Body of pancreas (tissue), 4 donors: ENCODE data around the gene AUNIP. TPM values are rescaled to one million over a fixed set of nuclear protein-coding genes. Genes with fewer than 3 reads are reported as not detected.

ENCODE experiments used
- ATAC-seq: fragments of 150-250 bp; one replicate; pipeline ENCODE4 v1.9.1; 2016
- DNase-seq, 4 donors: peaks; one replicate each; pipeline ENCODE4 v3.0.0-alpha.2; 2019
- H3K27ac ChIP-seq, 4 donors: fragments of 200-600 bp; sonication (generic); 1 replicate in 3 of 4; 2 replicates in 1 of 4; pipeline versions ENCODE4 v1.5.1 to v1.6.1; 2016 to 2019; ENCODE audit warnings: mild to moderate bottlenecking in 1 of 4, mixed read lengths in 1 of 4, moderate library complexity in 1 of 4
- H3K27me3 ChIP-seq, 2 donors: fragments of 200-600 bp; sonication (generic); one replicate each; pipeline ENCODE4 v1.6.0; 2016; ENCODE audit warnings: mild to moderate bottlenecking in 1 of 2
- H3K36me3 ChIP-seq, 2 donors: fragments of 200-600 bp; sonication (generic); replicated peaks in 1 of 2; 2 replicates each; pipeline ENCODE4 v1.5.1; 2016; ENCODE audit warnings: low read depth in 2 of 2; ENCODE audit not compliant: insufficient read depth in 1 of 2
- H3K4me1 ChIP-seq: fragments of 200-600 bp; sonication (generic); one replicate; pipeline ENCODE4 v1.6.0; 2016
- H3K4me3 ChIP-seq, 2 donors: fragments of 200-600 bp; sonication (generic); 1 replicate in 1 of 2; 2 replicates in 1 of 2; pipeline ENCODE4 v1.5.1; 2016 to 2019
- H3K9me3 ChIP-seq, 3 donors: fragments of 200-600 bp; sonication (generic); 1 replicate in 2 of 3; 2 replicates in 1 of 3; pipeline ENCODE4 v1.5.1; 2016
- CTCF ChIP-seq, 7 experiments: fragments of 450-650 bp in 4 of 7; fragments of 200-600 bp in 3 of 7; sonication (generic) in 3 of 7; IDR thresholded peaks; one replicate each; pipeline ENCODE4 v1.5.1; 2016 to 2019; ENCODE audit warnings: antibody characterized with exemption in 7 of 7
- POLR2A ChIP-seq, 3 donors: fragments of 450-650 bp; IDR thresholded peaks; one replicate each; pipeline ENCODE4 v1.6.1; 2016; ENCODE audit warnings: antibody characterized with exemption in 3 of 3, mild to moderate bottlenecking in 2 of 3
- WGBS, 2 donors: methylation state at CpG; one replicate each; pipeline ENCODE4 v1.1.5; 2017; 5-methylcytosine and 5-hydroxymethylcytosine counted together
- intact Hi-C: fragments of 100-400 bp; cut with DNase I; formaldehyde crosslinking; loops from one replicate; pipeline ENCODE4 v1.15.1; 2023
- total RNA-seq, 2 donors: library from RNA; depleted of rRNA; stranded (reverse); fragments of >200 nt; gene quantifications; one replicate each; pipeline ENCODE4 v1.1.0, GENCODE V29; 2016

Gene AUNIP
- total RNA-seq, 2 donors from 2014 or later = not detected

DNA sequence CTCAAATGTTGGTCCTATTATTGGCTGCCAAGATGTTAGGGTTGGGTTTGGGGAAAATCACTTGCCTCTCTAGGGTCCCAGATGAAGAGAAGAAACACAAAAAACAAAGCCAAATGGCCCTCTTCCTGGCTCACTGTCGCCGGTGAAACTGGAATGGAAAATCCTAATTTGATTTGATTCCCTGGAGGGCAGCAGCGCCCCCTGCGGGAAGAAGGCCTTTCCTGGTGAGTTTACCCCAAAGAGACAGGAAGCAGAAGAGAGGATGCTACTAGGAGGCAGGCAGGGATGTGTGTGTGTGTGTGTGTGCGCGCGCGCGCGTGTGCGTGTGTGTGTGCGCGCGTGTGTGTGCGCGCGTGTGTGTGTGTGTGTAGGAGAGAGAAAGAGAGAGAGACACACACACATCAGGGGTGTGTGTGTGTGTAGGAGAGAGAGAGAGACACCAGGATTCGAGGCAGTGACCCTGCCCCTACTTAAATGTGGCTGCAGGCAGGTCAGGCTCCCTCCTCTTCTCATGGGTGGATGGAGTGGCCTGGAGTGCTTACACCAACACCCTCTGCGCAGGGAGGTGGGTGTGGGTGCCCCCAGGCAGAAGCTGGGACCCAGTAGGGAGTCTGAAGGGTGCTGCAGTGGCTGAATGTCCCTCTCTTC is 62.3 kb downstream of the AUNIP start:
- ATAC-seq (peak; percentile 71), DNase-seq (peak; percentile 88 to 95 (median 91))
- Histone ChIP-seq H3K4me1 (peaks cover 44% of the 10 kb centered on the region), H3K4me3 (no peak overlapping the region), H3K27me3 (no peaks in the 10 kb centered on the region), H3K27ac (peak overlapping the region; percentile 55 to 78 (median 66)), H3K36me3 (no peaks in the 10 kb centered on the region), H3K9me3 (no peaks in the 10 kb centered on the region)
- TF ChIP-seq CTCF (IDR thresholded peaks at IDR 0.05) (peak; percentile 72 to 97 (median 94)), POLR2A (IDR thresholded peaks at IDR 0.05) (peak in 1 of 3 donors; percentile 1)
- intact Hi-C loops = no loop called here
- WGBS, 2 donors = 4 to 9% methylated on average over 18 to 19 of the region's 19 CpGs

GRCh38 chr1:25795946-25796810 is 63.1 kb downstream of the AUNIP start:
- no peak overlapping the region for H3K4me3 ChIP-seq
- WGBS, 2 donors = 52 to 60% methylated on average over 22 of the region's 22 CpGs
- DNase-seq (peak; percentile 72 to 86 (median 84)), ATAC-seq (peak; percentile 73)
- no peak for TF ChIP-seq CTCF (IDR thresholded peaks at IDR 0.05)
- no peak for TF ChIP-seq POLR2A (IDR thresholded peaks at IDR 0.05)
- H3K9me3 ChIP-seq = no peaks in the 10 kb centered on the region
- H3K27me3 ChIP-seq = no peaks in the 10 kb centered on the region
- peaks cover 37% of the 10 kb centered on the region for H3K4me1 ChIP-seq
- H3K36me3 ChIP-seq = no peaks in the 10 kb centered on the region
- peak overlapping the region; percentile 55 to 78 (median 66) for H3K27ac ChIP-seq
- intact Hi-C loops = no loop called here

DNA sequence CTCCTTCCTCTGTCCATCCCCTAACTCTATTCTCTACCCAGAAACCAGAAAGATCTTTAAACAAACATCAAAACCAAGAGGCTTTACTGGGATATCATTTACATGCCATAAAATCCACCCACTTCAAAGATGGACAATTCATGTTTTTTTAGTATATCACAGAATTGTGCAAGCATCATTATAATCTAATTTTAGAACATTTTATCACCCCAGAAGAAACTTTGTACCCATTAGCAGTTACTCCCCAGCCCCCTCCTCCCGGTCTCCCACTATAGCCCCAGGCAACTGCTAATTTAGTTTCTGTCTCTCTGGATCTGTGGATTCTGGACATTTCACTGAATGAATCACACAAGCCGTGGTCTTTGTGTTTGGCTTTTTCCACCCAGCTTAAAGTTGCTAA is 64.0 kb downstream of the AUNIP start:
- no peak overlapping the region for H3K27ac ChIP-seq
- TF ChIP-seq POLR2A (IDR thresholded peaks at IDR 0.05) (no peak), CTCF (IDR thresholded peaks at IDR 0.05) (no peak)
- H3K36me3 ChIP-seq = no peaks in the 10 kb centered on the region
- intact Hi-C loops = no loop called here
- peaks cover 29% of the 10 kb centered on the region for H3K4me1 ChIP-seq
- ATAC-seq (no peak), DNase-seq (no peak)
- no peak overlapping the region for H3K4me3 ChIP-seq
- H3K27me3 ChIP-seq = no peaks in the 10 kb centered on the region
- no peaks in the 10 kb centered on the region for H3K9me3 ChIP-seq
- WGBS, 2 donors = 69 to 81% methylated on average over 2 of the region's 2 CpGs

DNA sequence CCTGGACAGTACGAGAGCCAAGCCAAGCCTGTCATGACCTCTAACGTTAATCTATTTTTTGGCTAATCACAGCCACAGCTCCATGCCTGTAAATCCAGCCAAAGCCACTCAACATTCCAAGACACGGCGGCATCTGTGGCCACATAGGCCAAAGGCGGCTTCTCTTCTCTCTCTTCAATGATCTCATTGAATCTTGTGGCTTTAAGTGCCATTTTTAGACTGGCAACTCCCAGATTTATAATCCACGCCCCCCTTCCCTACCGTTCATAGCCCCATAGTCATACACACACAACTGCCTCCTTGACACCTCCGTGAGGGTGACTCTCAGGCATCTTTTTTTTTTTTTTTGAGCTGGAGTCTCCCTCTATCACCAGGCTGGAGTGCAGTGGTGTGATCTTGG is 64.9 kb downstream of the AUNIP start:
- ATAC-seq = no peak
- H3K27ac ChIP-seq = no peak overlapping the region
- H3K4me1 ChIP-seq = peaks cover 25% of the 10 kb centered on the region
- no peak for DNase-seq
- intact Hi-C loops = loop anchor here (5.0 kb wide), 1 partner anchor 37 kb away; no protein-coding TSS in a partner anchor
- 72 to 79% methylated on average over 8 of the region's 8 CpGs for WGBS, 2 donors
- H3K27me3 ChIP-seq = no peaks in the 10 kb centered on the region
- no peaks in the 10 kb centered on the region for H3K36me3 ChIP-seq
- no peak for TF ChIP-seq POLR2A (IDR thresholded peaks at IDR 0.05)
- TF ChIP-seq CTCF (IDR thresholded peaks at IDR 0.05) = no peak
- H3K9me3 ChIP-seq = no peaks in the 10 kb centered on the region
- no peak overlapping the region for H3K4me3 ChIP-seq
